Hematopoietic multipotent progenitor cell treated with erythropoietin and hydrocortisone succinate and interleukin-3 and kit ligand, for 17 days (in vitro differentiated cells): Measurements from ENCODE around the gene APH1B.
"Not testable (repeated sequence)": the region's sequence is repeated elsewhere in the genome, so short reads cannot be mapped to it uniquely, and the experiment has no call there.

Source experiments
- DNase-seq: peaks from one replicate; pipeline ENCODE4 v3.0.0-alpha.2; 2015; ENCODE audit warnings: low spot score

APH1B gene

GRCh38 chr15:63277038-63277892 is at the start of gene APH1B:
TSS of gene APH1B (plus strand) at chr15:63277605. CDS start at chr15:63277624, 19 bp downstream.
- peak; percentile 71 for DNase-seq

GRCh38 chr15:63227689-63228088 is 49.7 kb upstream of the APH1B start:
- no peak for DNase-seq

- no peak for DNase-seq
These were observed 46.2 kb upstream of the APH1B start for GRCh38 chr15:63231206-63231605.

- no peak for DNase-seq
These were observed 45.7 kb upstream of the APH1B start for GRCh38 chr15:63231706-63232105.

GRCh38 chr15:63232405-63232804 is 45.0 kb upstream of the APH1B start:
- DNase-seq, result no peak

GRCh38 chr15:63232943-63233342 is 44.5 kb upstream of the APH1B start:
- no peak for DNase-seq

- DNase-seq, result no peak
These were observed 43.6 kb upstream of the APH1B start for GRCh38 chr15:63233667-63234423.

- no peak for DNase-seq
These were observed 42.9 kb upstream of the APH1B start for GRCh38 chr15:63234451-63234870.

GRCh38 chr15:63236272-63236671 is 41.1 kb upstream of the APH1B start:
- DNase-seq, result no peak

- not testable (repeated sequence) for DNase-seq
These were observed 40.3 kb upstream of the APH1B start for GRCh38 chr15:63237086-63237485.

- DNase-seq, result no peak
These were observed 39.2 kb upstream of the APH1B start for GRCh38 chr15:63238171-63238570.

GRCh38 chr15:63238796-63239195 is 38.6 kb upstream of the APH1B start:
- DNase-seq, result no peak

GRCh38 chr15:63240109-63240508 is 37.3 kb upstream of the APH1B start:
- DNase-seq, result no peak

GRCh38 chr15:63241316-63241715 is 36.1 kb upstream of the APH1B start:
- no peak for DNase-seq

- DNase-seq, result no peak
These were observed 34.3 kb upstream of the APH1B start for GRCh38 chr15:63243101-63243500.

- DNase-seq, result no peak
These were observed 33.6 kb upstream of the APH1B start for GRCh38 chr15:63243776-63244175.

- no peak for DNase-seq
These were observed 33.0 kb upstream of the APH1B start for GRCh38 chr15:63244399-63244798.

GRCh38 chr15:63244976-63245645 is 32.3 kb upstream of the APH1B start:
- no peak for DNase-seq

- no peak for DNase-seq
These were observed 30.5 kb upstream of the APH1B start for GRCh38 chr15:63246691-63247469.

GRCh38 chr15:63250312-63250965 is 27.0 kb upstream of the APH1B start:
- DNase-seq, result no peak

- DNase-seq, result no peak
These were observed 25.7 kb upstream of the APH1B start for GRCh38 chr15:63251701-63252100.
